GM12873 (cell line): ENCODE results near the gene GPS2.

Source experiments
- TF ChIP-seq, protein P1 (sequence below): IDR thresholded peaks from 2 replicates; pipeline ENCODE4 v1.5.1; 2012; ENCODE audit warnings: low read depth, mild to moderate bottlenecking, moderate library complexity, low read length, control low read depth; ENCODE audit not compliant: insufficient read depth; ENCODE audit errors: missing control alignments

GPS2 gene, protein sequence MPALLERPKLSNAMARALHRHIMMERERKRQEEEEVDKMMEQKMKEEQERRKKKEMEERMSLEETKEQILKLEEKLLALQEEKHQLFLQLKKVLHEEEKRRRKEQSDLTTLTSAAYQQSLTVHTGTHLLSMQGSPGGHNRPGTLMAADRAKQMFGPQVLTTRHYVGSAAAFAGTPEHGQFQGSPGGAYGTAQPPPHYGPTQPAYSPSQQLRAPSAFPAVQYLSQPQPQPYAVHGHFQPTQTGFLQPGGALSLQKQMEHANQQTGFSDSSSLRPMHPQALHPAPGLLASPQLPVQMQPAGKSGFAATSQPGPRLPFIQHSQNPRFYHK

DNA sequence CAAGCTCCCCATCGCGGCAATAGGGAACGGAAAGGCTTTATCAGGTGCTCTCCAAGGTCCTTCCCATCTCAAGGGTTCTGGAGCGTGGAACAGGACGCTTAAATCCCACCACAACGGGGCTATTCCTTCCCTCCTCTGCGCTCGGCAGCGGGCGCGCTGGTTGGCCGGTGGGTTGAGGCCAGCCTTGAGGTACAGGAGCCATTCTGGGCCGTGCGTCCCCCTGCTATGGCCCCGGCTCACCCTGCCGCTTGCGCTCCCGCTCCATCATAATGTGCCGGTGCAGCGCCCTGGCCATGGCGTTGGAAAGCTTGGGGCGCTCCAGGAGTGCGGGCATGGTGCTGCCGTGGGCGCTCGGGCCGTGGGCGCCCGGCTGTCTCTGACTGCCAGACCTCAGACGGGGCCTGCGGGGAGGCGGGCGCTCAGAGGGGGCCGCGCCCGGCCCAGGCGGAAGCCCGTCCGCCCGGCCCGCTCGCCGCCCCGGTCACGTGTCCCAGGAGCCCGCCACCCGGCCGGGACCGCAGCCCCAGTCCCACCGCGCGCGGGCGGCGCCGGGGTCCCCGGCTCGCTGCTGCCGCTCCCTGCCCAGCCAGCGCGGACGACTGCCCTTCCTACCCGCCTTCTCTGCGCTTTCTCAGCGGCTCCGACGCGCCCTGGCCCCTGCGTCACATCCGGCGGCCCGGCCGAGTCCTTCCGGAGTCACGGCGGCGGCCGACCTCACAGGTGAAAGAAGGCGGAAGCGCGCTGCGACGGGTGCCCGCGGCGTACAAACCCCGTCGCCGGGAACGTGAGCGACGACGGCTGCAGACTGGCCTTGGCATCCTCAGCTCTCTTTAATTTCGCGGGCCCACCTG, at the start of gene GPS2:
TSS of gene GPS2 (minus strand) at position 642 of the 851 bp plus-strand sequence. CDS start at position 334, 308 bp downstream.
- TF ChIP-seq, protein P1, sequence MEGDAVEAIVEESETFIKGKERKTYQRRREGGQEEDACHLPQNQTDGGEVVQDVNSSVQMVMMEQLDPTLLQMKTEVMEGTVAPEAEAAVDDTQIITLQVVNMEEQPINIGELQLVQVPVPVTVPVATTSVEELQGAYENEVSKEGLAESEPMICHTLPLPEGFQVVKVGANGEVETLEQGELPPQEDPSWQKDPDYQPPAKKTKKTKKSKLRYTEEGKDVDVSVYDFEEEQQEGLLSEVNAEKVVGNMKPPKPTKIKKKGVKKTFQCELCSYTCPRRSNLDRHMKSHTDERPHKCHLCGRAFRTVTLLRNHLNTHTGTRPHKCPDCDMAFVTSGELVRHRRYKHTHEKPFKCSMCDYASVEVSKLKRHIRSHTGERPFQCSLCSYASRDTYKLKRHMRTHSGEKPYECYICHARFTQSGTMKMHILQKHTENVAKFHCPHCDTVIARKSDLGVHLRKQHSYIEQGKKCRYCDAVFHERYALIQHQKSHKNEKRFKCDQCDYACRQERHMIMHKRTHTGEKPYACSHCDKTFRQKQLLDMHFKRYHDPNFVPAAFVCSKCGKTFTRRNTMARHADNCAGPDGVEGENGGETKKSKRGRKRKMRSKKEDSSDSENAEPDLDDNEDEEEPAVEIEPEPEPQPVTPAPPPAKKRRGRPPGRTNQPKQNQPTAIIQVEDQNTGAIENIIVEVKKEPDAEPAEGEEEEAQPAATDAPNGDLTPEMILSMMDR: no peak

- TF ChIP-seq, protein P1: no peak
These were observed 48.2 kb upstream of the GPS2 start for GRCh38 chr17:7363311-7363710.

GRCh38 chr17:7361906-7362305, 46.7 kb upstream of the GPS2 start:
- TF ChIP-seq, protein P1: no peak

DNA sequence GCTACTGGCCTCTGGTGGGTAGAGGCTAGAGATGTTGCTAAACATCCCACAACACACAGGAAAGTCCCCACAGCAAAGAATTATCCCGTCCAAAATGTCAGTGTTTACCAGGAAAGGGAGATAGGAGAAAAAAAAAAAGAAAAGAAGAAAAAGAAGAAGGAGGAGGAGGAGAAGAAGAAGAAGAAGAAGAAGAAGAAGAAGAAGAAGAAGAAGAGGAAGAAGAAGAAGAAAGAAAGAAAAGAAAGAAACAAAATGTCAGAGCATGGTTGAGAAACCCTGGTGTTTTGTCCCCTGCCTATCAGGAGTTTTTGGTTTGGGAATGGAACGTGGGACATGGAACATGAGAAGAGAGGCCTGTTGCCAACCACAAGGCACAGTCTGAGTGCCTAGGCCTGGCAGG, 42.2 kb upstream of the GPS2 start:
- TF ChIP-seq, protein P1: no peak

GRCh38 chr17:7356756-7357155, 41.6 kb upstream of the GPS2 start:
- TF ChIP-seq, protein P1: no peak

DNA sequence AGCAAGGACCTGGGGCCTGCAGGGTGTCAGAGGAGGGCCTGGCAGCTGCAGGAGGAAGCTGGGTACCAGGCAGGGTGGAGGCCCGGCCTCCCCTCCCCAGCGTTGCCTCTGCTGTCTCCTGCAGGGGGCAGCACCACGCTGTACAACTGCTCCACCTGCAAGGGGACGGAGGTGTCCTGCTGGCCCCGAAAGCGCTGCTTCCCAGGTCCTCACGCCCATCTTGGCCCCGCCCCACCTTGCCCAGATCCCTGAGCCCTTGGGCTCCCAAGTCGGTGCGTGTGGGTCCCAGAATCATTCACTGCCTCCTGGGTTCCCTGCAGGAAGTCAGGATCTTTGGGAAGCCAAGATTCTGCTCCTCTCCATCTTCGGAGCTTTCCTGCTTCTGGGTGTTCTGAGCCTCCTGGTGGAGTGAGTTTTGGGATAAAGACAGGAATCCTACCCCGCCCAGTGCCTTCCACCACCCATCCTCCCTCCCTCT, 41.0 kb upstream of the GPS2 start:
- TF ChIP-seq, protein P1: peak; percentile 97

DNA sequence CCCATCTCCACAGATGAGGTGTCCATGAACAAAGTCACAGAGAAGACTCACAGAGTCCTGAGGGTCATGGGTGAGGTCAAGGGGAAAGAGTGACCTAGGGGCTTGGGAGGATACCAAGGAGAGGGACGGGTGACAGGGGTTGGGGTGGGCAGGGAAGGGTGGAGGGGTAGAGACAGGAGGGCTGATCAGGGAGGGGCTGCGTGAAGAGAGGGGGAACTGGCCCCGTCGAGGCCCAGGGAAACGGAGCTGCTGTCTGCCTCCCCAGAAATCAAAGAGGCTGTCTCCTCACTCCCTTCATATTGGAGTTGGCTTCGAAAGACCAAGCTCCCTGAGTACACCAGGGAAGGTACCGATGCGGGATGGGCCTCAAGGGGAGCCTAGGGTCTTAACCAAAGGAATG, 40.4 kb upstream of the GPS2 start:
- TF ChIP-seq, protein P1: no peak
